Measurements from ENCODE around the gene TSEN34. TPM values are rescaled to one million over a fixed set of nuclear protein-coding genes. Genes with fewer than 3 reads are reported as not detected.

The TSEN34 gene
- total RNA-seq, 3 donors from 2014 or later (not counting 1 experiment from before 2014, with no cell fraction given) = 11.5 to 16.7 (median 13.5) TPM

DNA sequence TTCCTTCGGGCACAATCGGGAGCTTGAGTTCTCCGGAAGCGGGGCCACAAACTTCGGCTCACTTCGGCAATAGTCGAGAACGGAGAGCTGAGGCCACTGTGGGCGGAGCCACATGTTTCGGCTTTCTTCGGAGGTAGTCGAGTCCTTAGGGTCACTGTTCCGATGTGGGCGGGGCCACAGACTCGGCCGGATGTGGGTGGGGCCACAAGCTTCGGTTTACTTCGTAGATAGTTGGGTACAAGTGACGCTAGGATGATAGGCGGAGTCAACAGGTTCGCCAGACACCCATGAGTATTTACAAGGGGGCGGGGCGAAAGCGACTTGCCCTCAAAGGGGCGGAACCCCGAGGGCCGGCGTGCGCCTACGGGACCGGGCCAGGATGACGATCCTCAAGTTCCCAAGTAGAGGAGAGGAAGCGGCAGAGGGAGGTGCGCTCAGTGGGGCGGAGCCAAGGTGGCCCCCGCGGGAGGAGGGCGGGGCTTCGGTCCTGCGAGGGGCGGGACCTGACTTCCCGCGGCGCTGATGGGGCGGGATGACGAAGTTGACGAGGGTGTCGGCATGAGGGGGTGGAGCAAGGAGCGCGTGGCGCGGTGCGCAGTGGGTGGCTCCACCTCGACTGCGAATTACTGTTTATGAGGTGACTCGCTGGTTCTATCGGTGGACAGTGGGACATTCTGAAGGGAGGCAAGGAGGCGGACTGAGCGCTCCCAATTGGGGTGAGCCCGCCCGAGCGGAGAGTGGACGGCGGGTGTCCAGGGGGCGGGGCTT lies 1.2 kb upstream of the TSEN34 start:
- Mint-ChIP-seq H3K36me3 (no peaks in the 10 kb centered on the region), H3K4me1 (peaks cover 26 to 36% of the 10 kb centered on the region in 2 donors), H3K27me3 (ENCODE audit: low read depth in 2 of 2) (no peaks in the 10 kb centered on the region), H3K9me3 (no peaks in the 10 kb centered on the region), H3K27ac (peak overlapping the region; percentile 97 to 99), H3K4me3 (peak overlapping the region; percentile 99)
- Histone ChIP-seq H3K27ac (ENCODE audit: low read length) (peak overlapping the region; percentile 98), H3K27me3 (ENCODE audit: control insufficient read depth, insufficient read depth, low read length) (no peaks in the 10 kb centered on the region), H3K4me1 (ENCODE audit: control insufficient read depth, insufficient read depth, low read length) (peaks cover 23% of the 10 kb centered on the region), H3K36me3 (ENCODE audit: control insufficient read depth, insufficient read depth, low read length) (peaks cover 12% of the 10 kb centered on the region), H3K4me3 (ENCODE audit: low read length) (peak overlapping the region; percentile 92), H3K9me3 (ENCODE audit: control insufficient read depth, insufficient read depth, low read length) (no peaks in the 10 kb centered on the region)
- DNase-seq (peak; percentile 100), ATAC-seq (peak; percentile 57 to 76 (median 61))
- TF ChIP-seq, protein P1, sequence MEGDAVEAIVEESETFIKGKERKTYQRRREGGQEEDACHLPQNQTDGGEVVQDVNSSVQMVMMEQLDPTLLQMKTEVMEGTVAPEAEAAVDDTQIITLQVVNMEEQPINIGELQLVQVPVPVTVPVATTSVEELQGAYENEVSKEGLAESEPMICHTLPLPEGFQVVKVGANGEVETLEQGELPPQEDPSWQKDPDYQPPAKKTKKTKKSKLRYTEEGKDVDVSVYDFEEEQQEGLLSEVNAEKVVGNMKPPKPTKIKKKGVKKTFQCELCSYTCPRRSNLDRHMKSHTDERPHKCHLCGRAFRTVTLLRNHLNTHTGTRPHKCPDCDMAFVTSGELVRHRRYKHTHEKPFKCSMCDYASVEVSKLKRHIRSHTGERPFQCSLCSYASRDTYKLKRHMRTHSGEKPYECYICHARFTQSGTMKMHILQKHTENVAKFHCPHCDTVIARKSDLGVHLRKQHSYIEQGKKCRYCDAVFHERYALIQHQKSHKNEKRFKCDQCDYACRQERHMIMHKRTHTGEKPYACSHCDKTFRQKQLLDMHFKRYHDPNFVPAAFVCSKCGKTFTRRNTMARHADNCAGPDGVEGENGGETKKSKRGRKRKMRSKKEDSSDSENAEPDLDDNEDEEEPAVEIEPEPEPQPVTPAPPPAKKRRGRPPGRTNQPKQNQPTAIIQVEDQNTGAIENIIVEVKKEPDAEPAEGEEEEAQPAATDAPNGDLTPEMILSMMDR (IDR thresholded peaks at IDR 0.05) = no peak
- intact Hi-C loops (cut with micrococcal nuclease) = loop anchor here (1.0 to 10.0 kb wide), 6 partner anchors 10 to 1465 kb away; partner anchors contain the start of genes CNOT3, MYADM, PRPF31 and RPS9
- under 1% methylated on average over 65 of the region's 65 CpGs for WGBS (ENCODE audit: insufficient coverage)

DNA sequence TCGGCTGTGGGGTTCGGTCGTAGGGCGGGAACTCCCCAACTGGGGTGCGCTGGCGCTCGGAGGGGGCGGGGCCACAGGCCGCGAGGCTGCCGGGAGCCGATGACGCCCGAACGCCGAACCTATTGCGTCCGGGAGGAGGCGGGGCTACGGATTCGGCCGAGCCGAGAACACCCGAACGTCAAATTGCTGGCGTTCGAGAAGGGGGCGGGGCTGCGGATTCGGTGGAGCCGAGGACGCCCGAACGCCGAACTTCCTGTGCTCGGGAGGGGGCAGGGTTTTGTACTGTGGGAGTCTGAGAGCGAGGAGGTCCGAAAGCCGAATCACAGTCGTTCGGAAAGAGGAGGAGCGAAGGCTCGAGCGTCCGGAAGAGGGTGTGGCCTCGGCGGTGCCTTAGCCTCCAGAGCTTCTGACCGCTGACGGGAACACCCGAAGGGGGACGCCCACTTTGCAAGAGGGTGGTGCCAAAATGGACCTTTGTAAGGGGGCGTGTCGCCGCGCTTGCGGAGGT lies 551 bp upstream of the TSEN34 start:
- Mint-ChIP-seq H3K36me3 (no peaks in the 10 kb centered on the region), H3K27ac (peak overlapping the region; percentile 97 to 99), H3K9me3 (no peaks in the 10 kb centered on the region), H3K4me1 (peaks cover 26 to 39% of the 10 kb centered on the region in 2 donors), H3K27me3 (ENCODE audit: low read depth in 2 of 2) (no peaks in the 10 kb centered on the region), H3K4me3 (peak overlapping the region; percentile 99)
- H3K4me1 ChIP-seq (ENCODE audit: control insufficient read depth, insufficient read depth, low read length) = peaks cover 23% of the 10 kb centered on the region
- intact Hi-C loops (cut with micrococcal nuclease) = loop anchor here (1.0 to 10.0 kb wide), 6 partner anchors 10 to 1464 kb away; partner anchors contain the start of genes CNOT3, MYADM, PRPF31 and RPS9
- ATAC-seq = peak; percentile 57 to 79 (median 64)
- H3K27ac ChIP-seq (ENCODE audit: low read length) = peak overlapping the region; percentile 98
- no peaks in the 10 kb centered on the region for H3K27me3 ChIP-seq (ENCODE audit: control insufficient read depth, insufficient read depth, low read length)
- H3K36me3 ChIP-seq (ENCODE audit: control insufficient read depth, insufficient read depth, low read length) = peaks cover 12% of the 10 kb centered on the region
- peak; percentile 100 for DNase-seq
- no peaks in the 10 kb centered on the region for H3K9me3 ChIP-seq (ENCODE audit: control insufficient read depth, insufficient read depth, low read length)
- TF ChIP-seq, protein P1 (IDR thresholded peaks at IDR 0.05) = no peak
- under 1% methylated on average over 56 of the region's 56 CpGs for WGBS (ENCODE audit: insufficient coverage)
- H3K4me3 ChIP-seq (ENCODE audit: low read length) = peak overlapping the region; percentile 92

DNA sequence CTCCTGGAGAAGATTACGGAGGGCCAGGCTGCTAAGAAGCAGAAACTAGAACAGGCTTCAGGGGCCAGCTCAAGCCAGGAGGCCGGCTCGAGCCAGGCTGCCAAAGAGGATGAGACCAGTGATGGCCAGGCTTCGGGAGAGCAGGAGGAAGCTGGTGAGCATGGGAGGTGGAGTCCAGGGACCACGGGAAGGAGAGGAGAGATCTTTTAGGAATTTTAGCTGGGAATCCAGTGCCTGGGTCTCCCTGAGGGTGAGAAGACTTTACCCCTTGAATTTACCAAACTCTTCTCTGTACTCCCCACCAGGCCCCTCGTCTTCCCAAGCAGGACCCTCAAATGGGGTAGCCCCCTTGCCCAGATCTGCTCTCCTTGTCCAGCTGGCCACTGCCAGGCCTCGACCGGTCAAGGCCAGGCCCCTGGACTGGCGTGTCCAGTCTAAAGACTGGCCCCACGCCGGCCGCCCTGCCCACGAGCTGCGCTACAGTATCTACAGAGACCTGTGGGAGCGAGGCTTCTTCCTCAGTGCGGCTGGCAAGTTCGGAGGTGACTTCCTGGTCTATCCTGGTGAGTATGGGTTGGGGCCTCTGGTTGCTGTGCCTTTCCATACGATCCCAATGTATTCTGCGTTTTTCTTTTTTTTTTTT lies 824 bp downstream of the TSEN34 start:
- no peak for DNase-seq
- 81% methylated on average over 19 of the region's 19 CpGs for WGBS (ENCODE audit: insufficient coverage)

More for the DNA sequence above, 824 bp downstream of the TSEN34 start:
- Mint-ChIP-seq H3K9me3 (no peaks in the 10 kb centered on the region), H3K36me3 (no peaks in the 10 kb centered on the region), H3K4me3 (peak overlapping the region; percentile 99), H3K27me3 (ENCODE audit: low read depth in 2 of 2) (no peaks in the 10 kb centered on the region), H3K27ac (peak overlapping the region; percentile 97 to 99), H3K4me1 (peaks cover 26 to 38% of the 10 kb centered on the region in 2 donors)
- Histone ChIP-seq H3K36me3 (ENCODE audit: control insufficient read depth, insufficient read depth, low read length) (peaks cover 10% of the 10 kb centered on the region), H3K4me3 (ENCODE audit: low read length) (peak overlapping the region; percentile 66), H3K27me3 (ENCODE audit: control insufficient read depth, insufficient read depth, low read length) (no peaks in the 10 kb centered on the region), H3K27ac (ENCODE audit: low read length) (peak overlapping the region; percentile 98), H3K9me3 (ENCODE audit: control insufficient read depth, insufficient read depth, low read length) (no peaks in the 10 kb centered on the region), H3K4me1 (ENCODE audit: control insufficient read depth, insufficient read depth, low read length) (peaks cover 23% of the 10 kb centered on the region)
- no peak for ATAC-seq
- TF ChIP-seq, protein P1 (IDR thresholded peaks at IDR 0.05) = no peak
- intact Hi-C loops (cut with micrococcal nuclease) = loop anchor here (2.0 to 10.0 kb wide), 2 partner anchors 325 to 1463 kb away; partner anchors contain the start of genes MYADM and U2AF2
